Prostate gland (tissue), 2 donors: Measurements from ENCODE around the gene ZNF804B.

Experiments
- CTCF ChIP-seq, 4 experiments: fragments of 200-600 bp in 2 of 4; fragments of 450-650 bp in 2 of 4; sonication (generic) in 2 of 4; IDR thresholded peaks; 1 replicate in 3 of 4; 2 replicates in 1 of 4; pipeline ENCODE4 v1.5.1; 2016 to 2019; ENCODE audit warnings: antibody characterized with exemption in 4 of 4, mild to moderate bottlenecking in 2 of 4, moderate library complexity in 2 of 4
- POLR2AphosphoS5 ChIP-seq: sonication (generic); formaldehyde crosslinking; IDR thresholded peaks from one replicate; pipeline ENCODE4 v1.6.1; 2017; ENCODE audit warnings: antibody characterized with exemption

- TF ChIP-seq CTCF (IDR thresholded peaks at IDR 0.05) (no peak), POLR2AphosphoS5 (no peak)
These were observed 106.9 kb downstream of the ZNF804B start for GRCh38 chr7:88866265-88866863.
